HL-60 (cell line): ENCODE results near the gene PRKD1.

Experiments used
- DNase-seq, 2 experiments: peaks; one replicate each; pipeline ENCODE4 v3.0.0-alpha.2; 2010 to 2020; ENCODE audit warnings: low read depth in 1 of 2, low spot score in 1 of 2
- H3K27ac ChIP-seq: fragments of 250-450 bp; sonication (Bioruptor Pico); replicated peaks from 2 replicates; pipeline ENCODE4 v1.5.1; 2020; ENCODE audit warnings: mild to moderate bottlenecking, moderate library complexity
- H3K27me3 ChIP-seq: fragments of 250-450 bp; sonication (Bioruptor Pico); 2 replicates; pipeline ENCODE4 v1.5.1; 2021; ENCODE audit warnings: mild to moderate bottlenecking, moderate library complexity; ENCODE audit not compliant: insufficient read depth, poor library complexity, severe bottlenecking
- H3K4me3 ChIP-seq: replicated peaks from 2 replicates; pipeline ENCODE4 v1.5.1; 2011; ENCODE audit warnings: mild to moderate bottlenecking, control low read depth, low read length; ENCODE audit not compliant: insufficient read depth
- GABPA ChIP-seq: IDR thresholded peaks from 2 replicates; pipeline ENCODE4 v1.6.1; 2012; ENCODE audit warnings: low read depth
- POLR2AphosphoS5 ChIP-seq: IDR thresholded peaks from 2 replicates; pipeline ENCODE4 v1.6.1; 2012; ENCODE audit warnings: low read depth
- SPI1 ChIP-seq: IDR thresholded peaks from 2 replicates; pipeline ENCODE4 v1.6.1; 2012; ENCODE audit warnings: low read depth, mild to moderate bottlenecking, borderline replicate concordance
- TF ChIP-seq, protein P1 (sequence below): IDR thresholded peaks from one replicate; pipeline ENCODE4 v1.5.1; 2011; ENCODE audit warnings: low read length, control low read depth, inconsistent platforms; ENCODE audit not compliant: insufficient read depth
- TF ChIP-seq, protein P2 (sequence below): IDR thresholded peaks from 2 replicates; pipeline ENCODE4 v1.6.1; 2012; ENCODE audit warnings: low read depth; ENCODE audit not compliant: insufficient replicate concordance

PRKD1 gene

DNA sequence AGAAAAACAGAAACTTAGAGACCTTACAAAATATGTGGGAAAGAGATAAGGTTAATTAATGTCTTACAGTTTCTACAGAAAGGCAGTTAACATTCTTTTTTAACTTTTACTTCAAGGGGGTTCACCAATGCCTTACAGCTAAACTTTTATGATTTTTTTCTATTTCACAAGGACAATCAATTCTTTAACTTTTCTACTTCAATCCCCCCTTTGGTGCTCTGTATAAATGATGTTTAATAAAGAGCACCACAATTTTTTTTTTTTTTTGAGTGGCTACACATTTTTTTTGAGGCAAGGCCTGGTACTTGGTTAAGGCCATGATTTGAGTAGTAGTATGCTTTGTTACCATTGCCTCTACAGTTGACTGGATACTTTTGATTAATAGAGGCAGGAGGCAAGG lies 279.6 kb downstream of the PRKD1 start:
- no peak for DNase-seq
- no peak overlapping the region for H3K27ac ChIP-seq
- no peaks in the 10 kb centered on the region for H3K27me3 ChIP-seq
- no peak overlapping the region for H3K4me3 ChIP-seq
- TF ChIP-seq GABPA = no peak
- TF ChIP-seq, protein P1, sequence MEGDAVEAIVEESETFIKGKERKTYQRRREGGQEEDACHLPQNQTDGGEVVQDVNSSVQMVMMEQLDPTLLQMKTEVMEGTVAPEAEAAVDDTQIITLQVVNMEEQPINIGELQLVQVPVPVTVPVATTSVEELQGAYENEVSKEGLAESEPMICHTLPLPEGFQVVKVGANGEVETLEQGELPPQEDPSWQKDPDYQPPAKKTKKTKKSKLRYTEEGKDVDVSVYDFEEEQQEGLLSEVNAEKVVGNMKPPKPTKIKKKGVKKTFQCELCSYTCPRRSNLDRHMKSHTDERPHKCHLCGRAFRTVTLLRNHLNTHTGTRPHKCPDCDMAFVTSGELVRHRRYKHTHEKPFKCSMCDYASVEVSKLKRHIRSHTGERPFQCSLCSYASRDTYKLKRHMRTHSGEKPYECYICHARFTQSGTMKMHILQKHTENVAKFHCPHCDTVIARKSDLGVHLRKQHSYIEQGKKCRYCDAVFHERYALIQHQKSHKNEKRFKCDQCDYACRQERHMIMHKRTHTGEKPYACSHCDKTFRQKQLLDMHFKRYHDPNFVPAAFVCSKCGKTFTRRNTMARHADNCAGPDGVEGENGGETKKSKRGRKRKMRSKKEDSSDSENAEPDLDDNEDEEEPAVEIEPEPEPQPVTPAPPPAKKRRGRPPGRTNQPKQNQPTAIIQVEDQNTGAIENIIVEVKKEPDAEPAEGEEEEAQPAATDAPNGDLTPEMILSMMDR = no peak
- TF ChIP-seq, protein P2, sequence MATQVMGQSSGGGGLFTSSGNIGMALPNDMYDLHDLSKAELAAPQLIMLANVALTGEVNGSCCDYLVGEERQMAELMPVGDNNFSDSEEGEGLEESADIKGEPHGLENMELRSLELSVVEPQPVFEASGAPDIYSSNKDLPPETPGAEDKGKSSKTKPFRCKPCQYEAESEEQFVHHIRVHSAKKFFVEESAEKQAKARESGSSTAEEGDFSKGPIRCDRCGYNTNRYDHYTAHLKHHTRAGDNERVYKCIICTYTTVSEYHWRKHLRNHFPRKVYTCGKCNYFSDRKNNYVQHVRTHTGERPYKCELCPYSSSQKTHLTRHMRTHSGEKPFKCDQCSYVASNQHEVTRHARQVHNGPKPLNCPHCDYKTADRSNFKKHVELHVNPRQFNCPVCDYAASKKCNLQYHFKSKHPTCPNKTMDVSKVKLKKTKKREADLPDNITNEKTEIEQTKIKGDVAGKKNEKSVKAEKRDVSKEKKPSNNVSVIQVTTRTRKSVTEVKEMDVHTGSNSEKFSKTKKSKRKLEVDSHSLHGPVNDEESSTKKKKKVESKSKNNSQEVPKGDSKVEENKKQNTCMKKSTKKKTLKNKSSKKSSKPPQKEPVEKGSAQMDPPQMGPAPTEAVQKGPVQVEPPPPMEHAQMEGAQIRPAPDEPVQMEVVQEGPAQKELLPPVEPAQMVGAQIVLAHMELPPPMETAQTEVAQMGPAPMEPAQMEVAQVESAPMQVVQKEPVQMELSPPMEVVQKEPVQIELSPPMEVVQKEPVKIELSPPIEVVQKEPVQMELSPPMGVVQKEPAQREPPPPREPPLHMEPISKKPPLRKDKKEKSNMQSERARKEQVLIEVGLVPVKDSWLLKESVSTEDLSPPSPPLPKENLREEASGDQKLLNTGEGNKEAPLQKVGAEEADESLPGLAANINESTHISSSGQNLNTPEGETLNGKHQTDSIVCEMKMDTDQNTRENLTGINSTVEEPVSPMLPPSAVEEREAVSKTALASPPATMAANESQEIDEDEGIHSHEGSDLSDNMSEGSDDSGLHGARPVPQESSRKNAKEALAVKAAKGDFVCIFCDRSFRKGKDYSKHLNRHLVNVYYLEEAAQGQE = no peak
- TF ChIP-seq SPI1 = no peak
- no peak for TF ChIP-seq POLR2AphosphoS5

DNA sequence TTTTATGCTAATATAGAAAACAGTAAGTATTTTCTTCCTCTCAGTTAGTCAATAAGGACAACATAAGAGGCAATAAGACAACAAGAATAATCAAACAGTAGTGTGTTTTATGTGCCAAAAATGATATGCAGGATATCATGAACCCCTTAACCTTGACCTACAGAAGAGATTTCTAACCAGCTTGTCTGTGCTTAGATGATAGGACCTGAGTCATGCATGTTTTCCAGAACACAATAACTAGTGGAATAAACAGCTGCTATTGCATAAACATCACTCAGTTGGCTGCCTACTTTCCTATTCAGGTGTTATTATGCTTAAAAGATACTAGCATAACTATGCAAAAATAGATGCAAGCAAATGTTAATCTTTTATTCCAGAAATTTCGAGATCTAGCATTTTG lies 282.5 kb downstream of the PRKD1 start:
- no peak overlapping the region for H3K4me3 ChIP-seq
- H3K27me3 ChIP-seq = no peaks in the 10 kb centered on the region
- no peak overlapping the region for H3K27ac ChIP-seq
- TF ChIP-seq GABPA = no peak
- TF ChIP-seq, protein P1 = no peak
- TF ChIP-seq, protein P2 = no peak
- no peak for TF ChIP-seq POLR2AphosphoS5
- no peak for TF ChIP-seq SPI1
- no peak for DNase-seq

- no peaks in the 10 kb centered on the region for H3K27me3 ChIP-seq
- no peak for DNase-seq
- H3K27ac ChIP-seq = no peak overlapping the region
- no peak overlapping the region for H3K4me3 ChIP-seq
- TF ChIP-seq SPI1 (no peak), POLR2AphosphoS5 (no peak), GABPA (no peak)
- TF ChIP-seq, protein P2 = no peak
- TF ChIP-seq, protein P1 = no peak
Measured at GRCh38 chr14:29643433-29644211, 284.0 kb downstream of the PRKD1 start.
